ENCODE measurements around the gene ZNF182.
"Not testable (repeated sequence)": the region's sequence is repeated elsewhere in the genome, so short reads cannot be mapped to it uniquely, and the experiment has no call there.

ZNF182 gene

GRCh38 chrX:48003758-48004457, at the start of gene ZNF182:
Gene ZNF182, minus strand, starts transcription at chrX:48003989. Its CDS starts 1,380 bp downstream, at chrX:48002609.
- peak; percentile 82 for DNase-seq

GRCh38 chrX:48046846-48047245, 43.1 kb upstream of the ZNF182 start:
- no peak for DNase-seq

- DNase-seq, result no peak
Observed at GRCh38 chrX:48045410-48046311, 41.9 kb upstream of the ZNF182 start.

- no peak for DNase-seq
Observed at GRCh38 chrX:48043056-48043455, 39.3 kb upstream of the ZNF182 start.

- DNase-seq, result no peak
Observed at GRCh38 chrX:48035891-48036290, 32.1 kb upstream of the ZNF182 start.

GRCh38 chrX:48030641-48031173, 26.9 kb upstream of the ZNF182 start:
- not testable (repeated sequence) for DNase-seq

- no peak for DNase-seq
Observed at GRCh38 chrX:48030237-48030636, 26.4 kb upstream of the ZNF182 start.

DNA sequence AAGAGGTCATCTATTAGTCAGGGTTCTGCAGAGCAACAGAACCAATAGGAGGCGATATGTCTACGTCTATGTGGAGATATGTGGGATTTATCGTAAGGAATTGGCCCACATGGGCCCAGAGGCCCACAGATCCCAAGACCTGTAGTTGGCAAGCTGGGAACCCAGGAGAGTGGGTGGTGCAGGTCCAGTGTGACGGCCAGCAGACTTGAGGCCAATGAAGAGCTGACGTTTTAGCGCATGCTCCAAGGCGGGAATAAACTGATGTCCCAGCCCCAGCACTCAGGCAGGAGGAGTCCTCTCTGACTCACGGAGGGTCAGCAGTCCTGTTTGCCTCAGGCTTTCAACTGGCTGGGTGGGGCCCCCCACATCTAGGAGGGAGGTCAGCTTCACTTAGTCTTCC, 24.3 kb upstream of the ZNF182 start:
- DNase-seq, result no peak

DNA sequence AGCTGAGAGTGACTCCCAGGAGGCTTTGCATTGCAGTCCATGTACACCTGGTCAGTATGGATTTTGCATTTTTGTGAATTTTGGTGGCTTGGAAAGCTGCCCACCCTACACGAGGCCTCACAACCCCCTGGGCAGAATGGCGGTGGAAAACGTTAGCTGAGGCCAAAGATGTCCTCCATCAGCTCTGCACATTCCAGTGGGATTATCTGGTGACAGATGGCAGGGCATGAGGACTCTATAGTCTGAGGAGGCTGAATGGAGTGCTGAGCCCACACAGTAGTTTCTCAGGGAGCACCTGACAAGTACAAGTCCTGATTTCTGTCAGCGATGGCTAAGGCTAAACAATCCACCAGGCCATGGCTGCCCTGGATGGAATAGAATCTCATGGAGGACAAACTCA, 23.8 kb upstream of the ZNF182 start:
- not testable (repeated sequence) for DNase-seq

- no peak for DNase-seq
Observed at GRCh38 chrX:48025561-48025960, 21.8 kb upstream of the ZNF182 start.

DNA sequence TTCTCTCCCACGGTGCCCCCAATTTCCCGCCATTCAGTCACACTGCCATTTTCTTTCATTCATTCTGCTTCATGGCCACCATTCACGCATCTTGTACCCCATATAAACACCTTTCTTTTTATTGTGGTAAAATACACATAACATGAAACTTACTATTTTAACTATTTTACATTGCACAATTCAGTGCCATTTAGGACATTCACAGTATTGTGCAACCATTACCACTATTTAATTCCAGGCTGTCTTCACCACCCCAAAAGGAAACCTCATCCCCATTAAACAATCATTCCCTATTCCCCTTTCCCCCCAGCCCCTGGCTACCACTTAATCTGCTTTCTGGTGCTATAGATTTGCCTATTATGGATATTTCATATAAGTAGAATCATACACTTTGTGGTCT, 18.9 kb upstream of the ZNF182 start:
- DNase-seq, result no peak

DNA sequence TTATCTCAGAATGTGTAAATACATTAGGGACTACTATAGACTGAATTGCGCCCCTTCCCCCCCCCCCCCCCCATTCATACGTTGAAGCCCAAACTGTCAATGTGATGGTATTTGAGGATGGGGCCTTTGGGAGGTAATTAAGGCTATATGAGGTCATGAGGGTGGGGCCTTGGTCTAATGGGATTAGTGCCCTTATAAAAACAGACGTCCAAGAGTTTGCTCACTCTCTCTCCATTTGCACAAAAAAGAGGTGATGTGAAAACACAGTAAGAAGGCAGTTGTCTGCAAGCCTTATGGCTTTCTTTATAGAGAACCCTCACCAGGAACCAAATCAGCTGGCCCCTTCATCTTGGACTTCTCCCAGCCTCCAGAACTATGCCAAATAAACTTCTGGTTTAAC, 18.3 kb upstream of the ZNF182 start:
- no peak for DNase-seq

DNA sequence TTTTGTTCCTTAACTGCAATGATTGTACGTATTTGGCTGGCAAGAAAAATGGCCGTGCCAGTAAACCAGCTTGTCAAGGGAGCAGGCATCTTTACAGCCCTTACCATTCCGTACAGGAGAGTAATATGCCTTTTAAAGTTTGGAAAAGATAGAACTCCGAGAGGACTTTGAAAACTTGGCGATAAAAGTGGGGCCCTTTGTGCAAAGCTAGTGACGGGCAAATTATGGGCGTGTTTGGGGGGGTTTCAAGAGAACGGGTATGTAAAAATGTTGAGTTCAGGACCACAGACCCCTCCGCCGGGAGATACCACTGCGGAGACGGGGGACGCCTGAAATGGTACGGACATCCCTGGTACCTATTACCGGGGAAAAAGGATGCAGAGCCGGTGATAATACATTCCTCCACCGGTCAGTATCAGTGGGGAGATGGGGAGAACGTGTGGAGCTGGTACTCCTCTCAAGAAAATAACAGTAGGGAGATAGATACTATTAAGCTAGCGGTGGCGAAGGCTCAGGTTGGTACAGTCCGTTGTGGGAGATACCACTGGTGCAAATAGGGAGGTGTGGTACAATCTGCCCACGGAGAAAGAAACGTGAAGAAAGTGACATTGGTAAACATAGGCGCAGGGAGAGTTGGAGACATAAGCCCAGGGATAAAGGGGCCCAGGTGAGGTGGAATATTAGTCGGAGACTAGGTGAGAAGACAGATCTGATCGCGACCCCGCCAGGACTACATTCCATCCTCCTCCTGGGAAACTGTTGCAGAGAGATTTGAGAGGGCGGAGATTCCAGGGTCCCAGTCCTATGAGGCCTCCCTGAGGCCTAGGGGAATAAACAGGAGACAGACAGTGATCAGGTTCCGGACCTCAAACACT, 17.5 kb upstream of the ZNF182 start:
- no peak for DNase-seq

DNA sequence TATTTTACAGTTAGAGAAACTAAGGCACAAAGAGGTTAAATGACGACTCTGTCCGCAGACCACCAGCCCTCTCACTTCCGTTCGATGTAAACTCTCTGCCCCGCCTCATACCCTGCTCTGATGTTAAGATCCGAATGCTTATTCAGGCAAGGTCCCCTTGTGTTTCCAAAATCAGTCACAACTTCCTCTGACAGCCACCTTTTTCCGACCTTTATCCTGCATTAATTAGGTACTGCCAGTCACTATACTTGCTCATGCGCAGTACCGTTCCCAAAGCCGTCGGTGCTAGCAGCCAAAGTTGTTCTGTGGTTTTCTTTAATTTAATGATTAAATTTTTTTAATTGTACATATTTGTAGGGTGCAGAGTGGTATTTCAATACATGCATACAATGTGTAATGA, 16.7 kb upstream of the ZNF182 start:
- DNase-seq, result not testable (repeated sequence)

DNA sequence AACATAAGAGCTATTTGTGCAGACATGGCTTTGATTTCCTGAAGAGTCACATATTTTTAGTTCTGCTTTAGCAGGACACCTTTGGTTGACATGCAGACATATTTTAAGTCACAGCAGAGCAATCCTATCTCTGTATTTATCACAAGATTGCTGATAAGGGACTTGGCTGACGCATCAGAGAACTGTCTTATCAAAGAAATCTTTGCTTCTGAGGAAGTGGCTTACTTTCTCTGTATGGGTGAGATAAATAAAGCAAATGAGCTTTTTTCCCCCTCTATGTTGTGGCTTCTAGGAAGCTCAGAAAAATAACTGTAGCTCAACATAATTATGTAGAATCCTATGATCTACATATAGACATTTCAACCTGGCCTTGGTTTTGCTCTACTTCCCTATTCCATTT, 16.1 kb upstream of the ZNF182 start:
- DNase-seq, result not testable (repeated sequence)

- not testable (repeated sequence) for DNase-seq
Observed at GRCh38 chrX:48016583-48017310, 13.0 kb upstream of the ZNF182 start.

GRCh38 chrX:48009445-48009960, 5.7 kb upstream of the ZNF182 start:
- DNase-seq, result not testable (repeated sequence)

- DNase-seq, result not testable (repeated sequence)
Observed at GRCh38 chrX:48006688-48007087, 2.9 kb upstream of the ZNF182 start, which contains the start of gene SPACA5. Gene SPACA5, plus strand, starts transcription at chrX:48006988. Its CDS starts 815 bp downstream, at chrX:48007803.

DNA sequence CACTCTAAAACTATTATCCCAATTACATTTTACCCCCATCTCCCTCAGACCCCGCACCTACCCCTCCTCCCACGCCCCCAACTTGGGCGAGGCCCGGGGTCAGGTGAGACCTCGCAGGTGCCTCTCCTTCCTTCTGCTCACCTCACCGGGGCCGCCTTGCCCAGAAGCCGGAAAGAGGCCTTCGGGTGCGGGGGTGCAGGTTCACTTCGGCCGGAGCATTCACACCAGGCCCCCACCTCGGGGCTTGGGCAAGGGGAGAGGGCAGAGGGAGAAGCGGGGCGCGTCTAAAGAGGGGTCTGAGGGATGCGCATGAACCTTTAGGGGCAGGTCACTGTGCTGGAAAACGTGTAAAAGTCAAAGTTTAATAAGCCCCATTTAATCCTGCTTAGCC, 427 bp downstream of the ZNF182 start:
- no peak for DNase-seq

DNA sequence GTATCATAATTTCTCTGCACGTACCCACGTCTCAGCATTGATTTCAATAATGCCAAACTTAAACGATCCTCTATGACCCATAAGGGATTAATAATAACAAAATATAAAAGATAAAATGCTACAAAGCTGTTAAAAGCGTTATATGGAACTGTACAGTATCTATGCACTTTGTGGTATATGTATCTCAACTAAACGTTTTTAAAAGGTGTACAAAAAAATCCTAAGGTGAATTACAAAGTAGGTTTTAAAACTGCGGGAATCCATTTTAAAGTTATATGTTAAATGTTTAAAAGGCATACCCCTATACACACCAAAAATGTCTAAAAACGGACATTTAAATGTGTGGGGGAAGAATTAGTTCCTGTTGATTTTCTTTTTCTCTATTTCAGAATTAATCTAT, 860 bp downstream of the ZNF182 start:
- no peak for DNase-seq

DNA sequence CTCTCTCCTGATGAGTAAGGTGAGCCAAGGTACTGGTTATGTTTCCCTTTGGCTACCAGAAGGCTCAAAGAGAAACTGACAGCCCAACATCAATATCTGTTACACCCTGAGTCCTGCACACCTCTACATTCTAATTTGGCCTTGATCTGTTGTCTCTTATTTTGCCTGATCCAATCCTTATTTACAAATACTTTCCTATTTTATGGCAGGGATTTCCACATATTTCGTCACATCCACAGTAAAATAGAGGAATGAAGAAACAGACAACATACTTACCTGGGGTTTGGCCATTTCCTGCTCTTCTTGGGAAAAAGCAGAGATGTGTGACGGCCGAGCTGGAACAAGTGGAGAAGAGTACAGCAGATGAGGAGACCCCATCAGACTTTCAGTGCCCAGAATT, 1.5 kb downstream of the ZNF182 start:
- no peak for DNase-seq

- no peak for DNase-seq
Observed at GRCh38 chrX:48001260-48001659, 2.5 kb downstream of the ZNF182 start.
